CD4-positive, alpha-beta memory T cell (primary cell): Measurements from ENCODE around the gene KLHL25. TPM values are rescaled to one million over a fixed set of nuclear protein-coding genes. Genes with fewer than 3 reads are reported as not detected.

Experiments used
- CTCF ChIA-PET: fragments of 350-600 bp; sonication (Branson Sonifier 250); formaldehyde crosslinking; loops from one replicate; lab custom pipeline; 2021; ENCODE audit warnings: inconsistent platforms; ENCODE audit not compliant: partially characterized antibody; lab: Charles Lee
- POLR2A ChIA-PET: fragments of 350-600 bp; sonication (Branson Sonifier 250); formaldehyde crosslinking; loops from one replicate; lab custom pipeline; 2021; ENCODE audit not compliant: partially characterized antibody; lab: Charles Lee
- DNase-seq, 5 donors: peaks; one replicate each; pipeline versions ENCODE4 v3.0.0 to v3.0.0-alpha.2; 2020 to 2022; ENCODE audit warnings: mixed read lengths in 1 of 5
- H3K27ac ChIP-seq: one replicate; pipeline ENCODE4 v1.7.0; 2013; ENCODE audit warnings: low read depth, low read length
- H3K27me3 ChIP-seq: 2 replicates; pipeline ENCODE4 v1.7.0; 2013; ENCODE audit warnings: mild to moderate bottlenecking, low read length, moderate library complexity; ENCODE audit not compliant: insufficient read depth
- H3K36me3 ChIP-seq: 2 replicates; pipeline ENCODE4 v1.7.0; 2013; ENCODE audit warnings: mild to moderate bottlenecking, low read length, moderate library complexity; ENCODE audit not compliant: insufficient read depth
- H3K4me1 ChIP-seq: 2 replicates; pipeline ENCODE4 v1.7.0; 2013; ENCODE audit warnings: mild to moderate bottlenecking, low read length, moderate library complexity; ENCODE audit not compliant: insufficient read depth
- H3K4me3 ChIP-seq, 2 donors: one replicate each; pipeline ENCODE4 v1.7.0; 2013; ENCODE audit warnings: low read length in 2 of 2, mild to moderate bottlenecking in 1 of 2
- H3K9me3 ChIP-seq, 2 donors: one replicate each; pipeline ENCODE4 v1.7.0; 2013; ENCODE audit warnings: low read length in 2 of 2, control low read depth in 1 of 2; ENCODE audit not compliant: control insufficient read depth in 1 of 2
- H3K27ac Mint-ChIP-seq, 7 donors: one replicate each; pipeline ENCODE4 v1.8.0; 2020 to 2021; ENCODE audit warnings: mixed read lengths in 7 of 7, mild to moderate bottlenecking in 6 of 7, inconsistent platforms in 3 of 7, moderate library complexity in 3 of 7
- H3K27me3 Mint-ChIP-seq, 2 donors: one replicate each; pipeline ENCODE4 v1.8.0; 2020 to 2021; ENCODE audit warnings: mixed read lengths in 2 of 2
- H3K36me3 Mint-ChIP-seq, 2 donors: one replicate each; pipeline ENCODE4 v1.8.0; 2020 to 2021; ENCODE audit warnings: mixed read lengths in 2 of 2, inconsistent platforms in 1 of 2, mild to moderate bottlenecking in 1 of 2
- H3K4me1 Mint-ChIP-seq, 4 donors: one replicate each; pipeline ENCODE4 v1.8.0; 2020 to 2021; ENCODE audit warnings: mixed read lengths in 4 of 4, mild to moderate bottlenecking in 1 of 4
- H3K4me3 Mint-ChIP-seq, 8 donors: one replicate each; pipeline ENCODE4 v1.8.0; 2020 to 2021; ENCODE audit warnings: mixed read lengths in 8 of 8, mild to moderate bottlenecking in 7 of 8, moderate library complexity in 6 of 8, inconsistent platforms in 3 of 8
- H3K9me3 Mint-ChIP-seq, 8 donors: one replicate each; pipeline ENCODE4 v1.8.0; 2020 to 2021; ENCODE audit warnings: mixed read lengths in 8 of 8, mild to moderate bottlenecking in 5 of 8, inconsistent platforms in 3 of 8, moderate library complexity in 1 of 8
- intact Hi-C: fragments of 100-400 bp; cut with micrococcal nuclease; formaldehyde crosslinking; loops from one replicate; pipeline ENCODE4 v1.15.1; 2023
- polyA plus RNA-seq, 2 donors: library from polyadenylated mRNA; unstranded; fragments of 300-500 nt; fragmentation: Illumina TruSeq; gene quantifications; one replicate each; pipeline ENCODE4 v1.2.3, GENCODE V29; 2021
- total RNA-seq, 2 experiments: library from RNA; stranded (reverse); gene quantifications; one replicate each; pipeline ENCODE4 v1.2.3, GENCODE V29; 2021

The KLHL25 gene
- total and polyA plus RNA-seq, 4 experiments from 2014 or later = 1.6 to 11.4 (median 6.7) TPM

DNA sequence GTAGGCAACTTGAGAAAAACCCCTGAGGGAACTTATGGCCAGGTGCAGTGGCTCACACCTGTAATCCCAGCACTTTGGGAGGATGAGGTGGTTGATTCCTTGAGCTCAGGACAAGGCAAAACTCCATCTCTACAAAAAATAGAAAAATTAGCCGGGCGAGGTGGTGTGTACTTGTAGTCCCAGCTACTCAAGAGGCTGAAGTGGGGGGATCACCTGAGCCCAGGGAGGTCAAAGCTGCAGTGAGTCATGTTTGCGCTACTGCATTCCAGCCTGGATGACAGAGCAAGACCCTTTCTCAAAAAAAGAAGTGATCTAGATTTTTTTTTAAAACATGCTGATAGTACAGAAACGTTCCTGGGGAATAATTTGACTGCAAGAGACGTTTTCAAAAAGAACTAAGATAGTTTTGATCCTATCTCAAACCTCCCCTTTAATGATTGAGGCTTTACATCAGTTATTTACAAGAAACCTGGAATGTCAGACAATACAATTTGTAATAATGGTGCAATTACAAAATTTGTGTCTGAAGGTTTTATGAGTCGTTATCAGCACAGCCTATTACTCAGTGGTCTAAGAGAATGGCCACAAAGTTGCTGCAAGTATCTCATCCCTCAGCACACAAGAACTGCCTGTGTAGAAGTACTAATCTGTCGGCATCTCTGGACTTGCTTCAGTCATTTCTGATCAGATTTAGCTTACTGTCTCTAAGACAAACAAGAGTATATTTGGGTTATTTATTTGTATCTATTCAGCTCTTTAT is 32.2 kb upstream of the KLHL25 start:
- no peaks in the 10 kb centered on the region for H3K36me3 Mint-ChIP-seq
- no peak for DNase-seq
- Histone ChIP-seq H3K4me1 (no peaks in the 10 kb centered on the region), H3K27me3 (no peaks in the 10 kb centered on the region), H3K9me3 (no peaks in the 10 kb centered on the region), H3K4me3 (no peak overlapping the region), H3K27ac (no peak overlapping the region), H3K36me3 (no peaks in the 10 kb centered on the region)
- peaks cover 0 to 2% (median 0%) of the 10 kb centered on the region in 8 donors for H3K9me3 Mint-ChIP-seq
- peaks cover 0 to 4% of the 10 kb centered on the region in 2 donors for H3K27me3 Mint-ChIP-seq
- no peak overlapping the region for H3K27ac Mint-ChIP-seq
- CTCF ChIA-PET = interaction anchor here (1.4 to 4.5 kb wide), 3 partner anchors 14 to 94 kb away, joined by 3 to 24 read pairs (median 13); no protein-coding TSS in a partner anchor
- intact Hi-C loops = no loop called here
- no peak overlapping the region for H3K4me3 Mint-ChIP-seq
- H3K4me1 Mint-ChIP-seq = no peaks in the 10 kb centered on the region
- POLR2A ChIA-PET = no interaction called here

DNA sequence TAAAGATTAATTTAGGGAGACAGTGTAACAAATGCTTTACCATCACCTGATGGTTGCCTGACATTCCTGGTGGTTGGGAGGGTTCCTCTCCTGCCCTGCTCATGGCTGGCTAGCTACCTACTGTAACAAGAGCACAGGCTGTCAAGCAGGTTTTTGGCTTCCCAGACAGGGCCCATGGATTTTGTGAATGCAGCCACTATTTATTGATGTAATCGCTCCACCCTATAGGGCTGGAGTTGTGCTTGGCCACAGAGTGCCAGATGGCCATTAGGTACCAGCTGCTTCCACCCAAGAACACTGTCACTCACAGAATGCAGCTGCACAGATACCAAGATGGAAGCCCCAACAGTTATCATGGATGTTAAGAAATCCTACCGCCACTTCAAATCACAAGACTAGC is 31.0 kb upstream of the KLHL25 start:
- H3K27me3 ChIP-seq = no peaks in the 10 kb centered on the region
- Mint-ChIP-seq H3K27ac (peak overlapping the region in 1 of 7 donors; percentile 38), H3K36me3 (no peaks in the 10 kb centered on the region), H3K27me3 (peaks cover 0 to 3% of the 10 kb centered on the region in 2 donors), H3K4me3 (no peak overlapping the region), H3K9me3 (peaks cover 0 to 2% (median 0%) of the 10 kb centered on the region in 8 donors), H3K4me1 (no peaks in the 10 kb centered on the region)
- POLR2A ChIA-PET = no interaction called here
- no peaks in the 10 kb centered on the region for H3K4me1 ChIP-seq
- no peak overlapping the region for H3K27ac ChIP-seq
- no peaks in the 10 kb centered on the region for H3K9me3 ChIP-seq
- no peaks in the 10 kb centered on the region for H3K36me3 ChIP-seq
- H3K4me3 ChIP-seq = no peak overlapping the region
- DNase-seq = no peak
- intact Hi-C loops = no loop called here
- CTCF ChIA-PET = interaction anchor here (0.8 to 3.6 kb wide), 3 partner anchors 28 to 96 kb away, joined by 3 to 13 read pairs (median 3); no protein-coding TSS in a partner anchor

DNA sequence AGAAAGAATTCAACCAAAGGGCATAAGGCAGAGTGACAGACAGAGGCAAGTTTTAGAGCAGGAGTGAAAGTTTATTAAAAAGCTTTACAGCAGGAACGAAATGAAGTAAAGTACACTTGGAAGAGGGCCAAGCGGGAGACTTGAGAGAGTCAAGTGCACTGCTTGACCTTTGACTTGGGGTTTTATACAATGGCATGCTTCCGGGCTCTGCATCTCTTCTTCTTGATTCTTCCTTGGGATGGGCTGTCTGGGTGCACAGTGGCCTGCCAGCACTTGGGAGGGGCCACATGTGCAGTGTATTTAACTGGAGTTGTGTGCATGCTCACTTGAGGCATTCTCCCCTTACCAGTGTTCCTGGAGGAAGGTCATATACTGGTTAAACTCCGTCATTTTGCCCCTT is 30.4 kb upstream of the KLHL25 start:
- no peaks in the 10 kb centered on the region for H3K36me3 ChIP-seq
- no peak overlapping the region for H3K4me3 ChIP-seq
- Mint-ChIP-seq H3K9me3 (no peaks in the 10 kb centered on the region), H3K4me3 (no peak overlapping the region), H3K27me3 (peaks cover 0 to 3% of the 10 kb centered on the region in 2 donors), H3K36me3 (no peaks in the 10 kb centered on the region), H3K27ac (no peak overlapping the region), H3K4me1 (no peaks in the 10 kb centered on the region)
- CTCF ChIA-PET = interaction anchor here (0.8 to 1.4 kb wide), 2 partner anchors 16 to 95 kb away, joined by 3 to 6 read pairs; no protein-coding TSS in a partner anchor
- intact Hi-C loops = no loop called here
- POLR2A ChIA-PET = no interaction called here
- H3K27me3 ChIP-seq = no peaks in the 10 kb centered on the region
- H3K27ac ChIP-seq = no peak overlapping the region
- H3K9me3 ChIP-seq = no peaks in the 10 kb centered on the region
- no peak for DNase-seq
- H3K4me1 ChIP-seq = no peaks in the 10 kb centered on the region

DNA sequence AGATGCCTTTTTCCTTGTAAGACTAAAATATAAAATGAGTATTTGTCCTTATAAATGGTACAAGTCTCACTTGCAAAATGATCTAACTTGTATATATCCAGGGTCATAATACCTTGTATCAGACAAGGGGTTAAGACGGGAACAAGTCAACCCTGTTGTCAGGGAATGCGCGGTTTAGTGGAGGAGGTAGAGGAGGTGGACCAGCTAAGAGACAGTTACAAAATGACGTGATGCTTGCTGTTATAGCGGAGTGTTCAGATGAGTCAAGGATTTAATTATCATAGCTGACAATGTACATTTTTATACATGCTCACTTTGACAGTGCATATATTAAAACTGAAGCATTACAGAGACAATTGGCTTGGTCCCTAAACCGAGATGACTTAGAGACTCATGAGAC is 26.8 kb upstream of the KLHL25 start:
- Mint-ChIP-seq H3K4me3 (no peak overlapping the region), H3K27ac (no peak overlapping the region), H3K36me3 (no peaks in the 10 kb centered on the region), H3K27me3 (peaks cover 0 to 3% of the 10 kb centered on the region in 2 donors), H3K9me3 (no peaks in the 10 kb centered on the region), H3K4me1 (no peaks in the 10 kb centered on the region)
- H3K4me1 ChIP-seq = no peaks in the 10 kb centered on the region
- no peaks in the 10 kb centered on the region for H3K27me3 ChIP-seq
- intact Hi-C loops = no loop called here
- no peak overlapping the region for H3K4me3 ChIP-seq
- ChIA-PET CTCF (interaction anchor here (1.5 to 2.4 kb wide), 2 partner anchors 19 to 92 kb away, joined by 5 to 7 read pairs; no protein-coding TSS in a partner anchor), POLR2A (interaction anchor here (0.6 kb wide), 1 partner anchor 92 kb away, joined by 3 read pairs; no protein-coding TSS in a partner anchor)
- no peaks in the 10 kb centered on the region for H3K9me3 ChIP-seq
- no peak overlapping the region for H3K27ac ChIP-seq
- DNase-seq = no peak
- no peaks in the 10 kb centered on the region for H3K36me3 ChIP-seq

DNA sequence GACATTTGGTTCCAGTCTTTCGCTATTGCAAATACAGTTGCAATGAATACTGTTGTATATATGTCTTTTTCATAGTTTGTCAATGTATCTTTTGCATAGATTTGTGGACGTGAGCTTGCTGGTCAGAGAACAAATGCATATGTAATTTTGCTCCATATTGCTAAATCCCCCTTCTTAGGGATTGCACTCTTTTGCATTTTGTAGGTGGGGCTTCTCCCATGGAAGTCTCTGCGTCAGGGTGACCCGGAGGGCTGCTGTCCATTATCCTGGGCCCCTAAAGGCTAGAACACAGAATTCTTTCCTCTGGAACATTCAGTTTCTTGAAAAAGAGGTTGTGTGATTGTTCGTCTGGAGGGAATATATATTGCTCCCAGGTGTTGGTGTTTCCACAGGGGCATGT is 25.2 kb upstream of the KLHL25 start:
- no peak overlapping the region for H3K27ac Mint-ChIP-seq
- no peaks in the 10 kb centered on the region for H3K36me3 ChIP-seq
- H3K4me1 ChIP-seq = no peaks in the 10 kb centered on the region
- H3K27me3 ChIP-seq = no peaks in the 10 kb centered on the region
- no peak overlapping the region for H3K27ac ChIP-seq
- no peaks in the 10 kb centered on the region for H3K4me1 Mint-ChIP-seq
- H3K4me3 Mint-ChIP-seq = no peak overlapping the region
- H3K27me3 Mint-ChIP-seq = no peaks in the 10 kb centered on the region
- ChIA-PET POLR2A (no interaction called here), CTCF (no interaction called here)
- DNase-seq = no peak
- no peaks in the 10 kb centered on the region for H3K9me3 ChIP-seq
- intact Hi-C loops = no loop called here
- no peaks in the 10 kb centered on the region for H3K36me3 Mint-ChIP-seq
- no peaks in the 10 kb centered on the region for H3K9me3 Mint-ChIP-seq
- no peak overlapping the region for H3K4me3 ChIP-seq

DNA sequence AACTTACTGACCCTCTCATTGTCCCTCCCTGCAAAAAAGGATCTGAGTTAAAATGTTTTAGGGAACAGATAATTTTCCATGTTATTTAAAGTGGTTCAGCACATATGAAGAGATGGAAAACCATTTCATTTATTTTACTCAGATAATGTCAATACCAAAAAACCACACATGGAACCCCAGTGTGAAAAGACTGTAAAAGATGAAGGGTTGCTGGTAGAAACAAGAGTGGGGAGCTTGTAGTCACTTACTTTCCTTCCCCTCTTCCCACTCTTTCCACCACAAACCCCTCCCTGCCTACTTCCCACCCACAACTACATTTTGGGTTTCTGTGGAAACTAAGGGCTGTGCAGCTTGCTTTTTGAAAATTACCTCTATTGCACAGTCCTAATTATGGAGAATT is 18.5 kb upstream of the KLHL25 start:
- H3K36me3 ChIP-seq = no peaks in the 10 kb centered on the region
- POLR2A ChIA-PET = no interaction called here
- no peak overlapping the region for H3K27ac ChIP-seq
- H3K27ac Mint-ChIP-seq = peak overlapping the region in 2 of 7 donors; percentile 26 to 36
- H3K4me1 ChIP-seq = no peaks in the 10 kb centered on the region
- H3K36me3 Mint-ChIP-seq = no peaks in the 10 kb centered on the region
- no peak for DNase-seq
- peaks cover 0 to 1% (median 0%) of the 10 kb centered on the region in 4 donors for H3K4me1 Mint-ChIP-seq
- no peak overlapping the region for H3K4me3 ChIP-seq
- no peaks in the 10 kb centered on the region for H3K27me3 Mint-ChIP-seq
- intact Hi-C loops = no loop called here
- no peaks in the 10 kb centered on the region for H3K9me3 ChIP-seq
- no peaks in the 10 kb centered on the region for H3K9me3 Mint-ChIP-seq
- CTCF ChIA-PET = no interaction called here
- no peak overlapping the region for H3K4me3 Mint-ChIP-seq
- no peaks in the 10 kb centered on the region for H3K27me3 ChIP-seq

DNA sequence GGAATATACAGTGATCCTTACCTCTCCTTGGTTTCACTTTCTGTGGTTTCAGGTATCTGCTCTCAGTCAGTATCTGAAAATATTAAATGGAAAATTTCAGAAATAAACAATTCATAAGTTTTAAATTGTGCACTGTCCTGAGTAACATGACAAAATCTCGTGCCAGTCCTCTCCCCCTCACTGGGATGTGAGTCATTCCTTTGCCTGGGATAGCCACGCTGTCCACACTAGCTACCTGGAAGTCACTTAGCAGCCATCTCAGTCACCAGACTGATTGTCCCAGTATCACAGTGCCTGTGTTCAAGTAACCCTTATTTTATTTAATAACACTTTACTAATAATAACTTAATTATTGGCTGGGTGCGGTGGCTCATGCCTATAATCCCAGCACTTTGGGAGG is 15.3 kb upstream of the KLHL25 start:
- H3K27me3 Mint-ChIP-seq = no peaks in the 10 kb centered on the region
- peaks cover 0 to 2% (median 0%) of the 10 kb centered on the region in 8 donors for H3K9me3 Mint-ChIP-seq
- CTCF ChIA-PET = no interaction called here
- no peak overlapping the region for H3K27ac Mint-ChIP-seq
- peaks cover 0 to 1% (median 0%) of the 10 kb centered on the region in 4 donors for H3K4me1 Mint-ChIP-seq
- Histone ChIP-seq H3K4me3 (no peak overlapping the region), H3K27ac (no peak overlapping the region), H3K36me3 (no peaks in the 10 kb centered on the region), H3K9me3 (no peaks in the 10 kb centered on the region), H3K4me1 (no peaks in the 10 kb centered on the region), H3K27me3 (no peaks in the 10 kb centered on the region)
- POLR2A ChIA-PET = no interaction called here
- intact Hi-C loops = no loop called here
- H3K36me3 Mint-ChIP-seq = no peaks in the 10 kb centered on the region
- DNase-seq = no peak
- no peak overlapping the region for H3K4me3 Mint-ChIP-seq
